ENCODE measurements around the gene ANXA2.
A peak's percentile ranks its signal among the peaks of the same experiment; 100 is the strongest.

Gene ANXA2

DNA sequence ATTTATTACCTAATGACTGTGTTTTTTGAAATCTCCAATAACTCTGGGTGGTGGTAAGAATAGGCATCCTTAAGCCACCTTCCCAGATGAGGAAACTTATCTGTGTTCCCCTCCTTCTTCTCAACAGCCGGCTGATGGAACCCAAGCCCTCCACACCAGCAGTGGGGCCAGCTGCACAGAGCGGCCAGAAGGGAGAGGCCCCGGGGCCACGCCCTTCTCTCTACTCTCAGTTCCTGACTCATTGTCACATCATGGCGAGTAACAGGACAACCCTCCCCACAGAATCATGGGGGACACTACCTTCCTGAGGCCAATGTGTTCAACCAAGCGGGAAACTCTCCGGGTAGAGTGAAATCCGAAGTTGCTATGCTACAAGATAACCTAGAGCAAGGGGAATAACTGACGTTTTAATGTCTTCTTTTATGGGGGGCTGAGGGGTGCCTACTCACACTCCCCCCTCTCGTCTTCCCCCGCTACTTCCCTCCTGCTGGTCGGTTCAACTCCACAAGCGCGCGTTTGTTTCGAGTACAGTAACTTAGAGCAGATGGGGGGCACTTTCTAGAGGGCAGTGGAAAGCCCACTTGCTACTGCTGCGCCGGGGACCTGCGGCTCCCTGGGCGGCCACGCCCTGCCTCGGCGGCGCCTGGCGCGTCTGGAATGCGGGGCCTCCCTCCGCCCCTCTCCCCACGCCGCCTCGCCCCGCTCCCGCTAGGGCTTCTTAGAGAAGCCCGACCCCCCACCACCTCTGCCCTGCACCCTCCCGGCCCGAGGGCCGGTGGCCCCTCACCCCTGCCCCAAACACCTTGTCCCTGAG is 621 bp downstream of the ANXA2 start:
- Histone ChIP-seq H3K27ac (ENCODE audit: low read length) (no peak overlapping the region), H3K9me3 (ENCODE audit: control insufficient read depth, insufficient read depth, low read length) (no peaks in the 10 kb centered on the region), H3K36me3 (ENCODE audit: control insufficient read depth, insufficient read depth, low read length) (no peaks in the 10 kb centered on the region; the same call in 1 of the 2 replicates), H3K4me3 (ENCODE audit: low read length) (peak overlapping the region; percentile 87), H3K27me3 (ENCODE audit: control insufficient read depth, insufficient read depth, low read length) (no peaks in the 10 kb centered on the region), H3K4me1 (ENCODE audit: control insufficient read depth, insufficient read depth, low read length) (peaks cover 4% of the 10 kb centered on the region; the same call in 1 of the 2 replicates)
- no CpG with 5 or more reads among the region's 37 CpGs for WGBS (ENCODE audit: insufficient coverage, insufficient read length)
- no peak for DNase-seq (ENCODE audit: low read depth, low spot score)

- H3K4me1 ChIP-seq (ENCODE audit: control insufficient read depth, insufficient read depth, low read length): peaks cover 8% of the 10 kb centered on the region; the same call in 1 of the 2 replicates
- DNase-seq (ENCODE audit: low read depth, low spot score): no peak
- H3K36me3 ChIP-seq (ENCODE audit: control insufficient read depth, insufficient read depth, low read length): no peaks in the 10 kb centered on the region; the same call in 1 of the 2 replicates
- no peaks in the 10 kb centered on the region for H3K27me3 ChIP-seq (ENCODE audit: control insufficient read depth, insufficient read depth, low read length)
- H3K9me3 ChIP-seq (ENCODE audit: control insufficient read depth, insufficient read depth, low read length): no peaks in the 10 kb centered on the region
- no peak overlapping the region for H3K27ac ChIP-seq (ENCODE audit: low read length)
- no peak overlapping the region; the same call in 1 of the 2 replicates for H3K4me3 ChIP-seq (ENCODE audit: low read length)
- WGBS (ENCODE audit: insufficient coverage, insufficient read length): no CpG with 5 or more reads among the region's 5 CpGs
Measured at GRCh38 chr15:60396560-60396957, 1.2 kb downstream of the ANXA2 start.

- H3K27ac ChIP-seq (ENCODE audit: low read length): no peak overlapping the region
- H3K9me3 ChIP-seq (ENCODE audit: control insufficient read depth, insufficient read depth, low read length): no peaks in the 10 kb centered on the region
- H3K4me3 ChIP-seq (ENCODE audit: low read length): no peak overlapping the region
- WGBS (ENCODE audit: insufficient coverage, insufficient read length): no CpG with 5 or more reads among the region's 12 CpGs
- DNase-seq (ENCODE audit: low read depth, low spot score): no peak
- H3K27me3 ChIP-seq (ENCODE audit: control insufficient read depth, insufficient read depth, low read length): no peaks in the 10 kb centered on the region
- no peaks in the 10 kb centered on the region; the same call in 1 of the 2 replicates for H3K36me3 ChIP-seq (ENCODE audit: control insufficient read depth, insufficient read depth, low read length)
- H3K4me1 ChIP-seq (ENCODE audit: control insufficient read depth, insufficient read depth, low read length): peaks cover 8% of the 10 kb centered on the region; the same call in 1 of the 2 replicates
Measured at GRCh38 chr15:60396100-60396499, 1.7 kb downstream of the ANXA2 start.

DNA sequence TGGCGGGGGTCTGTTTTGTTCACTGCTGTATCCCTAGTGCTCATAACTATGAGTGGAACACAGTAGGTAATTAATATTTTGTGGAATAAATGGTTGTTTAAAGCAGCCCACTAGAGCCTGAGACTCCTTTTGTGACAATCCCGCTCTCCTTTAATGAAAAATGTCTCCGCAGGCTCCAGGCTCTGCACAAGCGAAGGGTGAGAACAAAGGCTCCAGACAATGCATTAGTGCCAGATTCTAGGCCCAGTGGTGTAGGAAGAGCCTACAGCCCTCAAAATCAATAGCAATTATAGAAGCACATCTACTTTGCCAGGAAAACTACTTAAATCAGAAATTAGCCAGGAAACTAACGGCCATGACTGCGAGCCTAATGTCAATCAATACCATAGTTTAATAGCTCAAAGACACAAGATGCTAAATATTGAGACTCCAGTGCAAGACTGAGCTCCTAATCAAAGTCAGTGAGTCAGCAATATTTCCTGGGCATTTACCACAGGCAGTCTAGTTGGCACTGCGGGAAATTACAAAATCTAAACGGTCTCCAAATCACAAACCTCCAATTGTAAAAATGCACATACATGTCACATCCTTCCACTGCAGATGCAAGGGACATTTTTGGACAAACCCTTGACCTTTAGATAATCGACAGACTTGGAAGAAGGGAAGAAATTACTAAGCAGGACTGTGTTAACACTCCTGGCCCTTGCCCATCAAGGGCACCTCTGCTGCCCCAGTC is 2.3 kb downstream of the ANXA2 start:
- Histone ChIP-seq H3K36me3 (ENCODE audit: control insufficient read depth, insufficient read depth, low read length) (no peaks in the 10 kb centered on the region; the same call in 1 of the 2 replicates), H3K4me3 (ENCODE audit: low read length) (no peak overlapping the region), H3K27ac (ENCODE audit: low read length) (no peak overlapping the region), H3K27me3 (ENCODE audit: control insufficient read depth, insufficient read depth, low read length) (no peaks in the 10 kb centered on the region), H3K9me3 (ENCODE audit: control insufficient read depth, insufficient read depth, low read length) (no peaks in the 10 kb centered on the region), H3K4me1 (ENCODE audit: control insufficient read depth, insufficient read depth, low read length) (peaks cover 11% of the 10 kb centered on the region; the same call in 1 of the 2 replicates)
- WGBS (ENCODE audit: insufficient coverage, insufficient read length): no CpG with 5 or more reads among the region's 9 CpGs
- no peak for DNase-seq (ENCODE audit: low read depth, low spot score)

DNA sequence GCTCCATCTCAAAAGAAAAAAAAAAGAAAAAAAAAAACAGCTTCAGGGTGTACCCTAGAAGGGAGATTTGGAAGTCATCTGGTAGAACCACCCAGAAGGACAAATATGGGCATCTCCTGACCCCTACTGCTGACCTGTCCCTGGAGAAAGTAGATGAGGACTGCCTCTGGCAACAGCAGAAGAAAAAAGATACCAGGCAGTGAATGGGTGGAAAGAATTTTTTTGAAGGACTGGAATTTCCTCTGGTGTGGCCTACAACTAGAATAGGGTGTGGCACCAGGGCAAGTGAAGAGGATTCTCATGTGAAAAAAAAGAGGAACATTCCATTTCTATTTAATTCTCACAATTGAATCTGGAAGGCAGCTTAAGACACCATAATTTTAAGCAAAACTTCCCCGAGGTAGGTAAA is 3.1 kb downstream of the ANXA2 start:
- Histone ChIP-seq H3K9me3 (ENCODE audit: control insufficient read depth, insufficient read depth, low read length) (no peaks in the 10 kb centered on the region), H3K4me1 (ENCODE audit: control insufficient read depth, insufficient read depth, low read length) (peaks cover 11% of the 10 kb centered on the region; the same call in 1 of the 2 replicates), H3K4me3 (ENCODE audit: low read length) (no peak overlapping the region), H3K36me3 (ENCODE audit: control insufficient read depth, insufficient read depth, low read length) (no peaks in the 10 kb centered on the region; the same call in 1 of the 2 replicates), H3K27ac (ENCODE audit: low read length) (no peak overlapping the region), H3K27me3 (ENCODE audit: control insufficient read depth, insufficient read depth, low read length) (no peaks in the 10 kb centered on the region)
- no peak for DNase-seq (ENCODE audit: low read depth, low spot score)
- WGBS (ENCODE audit: insufficient coverage, insufficient read length): no CpG with 5 or more reads among the region's 1 CpG

DNA sequence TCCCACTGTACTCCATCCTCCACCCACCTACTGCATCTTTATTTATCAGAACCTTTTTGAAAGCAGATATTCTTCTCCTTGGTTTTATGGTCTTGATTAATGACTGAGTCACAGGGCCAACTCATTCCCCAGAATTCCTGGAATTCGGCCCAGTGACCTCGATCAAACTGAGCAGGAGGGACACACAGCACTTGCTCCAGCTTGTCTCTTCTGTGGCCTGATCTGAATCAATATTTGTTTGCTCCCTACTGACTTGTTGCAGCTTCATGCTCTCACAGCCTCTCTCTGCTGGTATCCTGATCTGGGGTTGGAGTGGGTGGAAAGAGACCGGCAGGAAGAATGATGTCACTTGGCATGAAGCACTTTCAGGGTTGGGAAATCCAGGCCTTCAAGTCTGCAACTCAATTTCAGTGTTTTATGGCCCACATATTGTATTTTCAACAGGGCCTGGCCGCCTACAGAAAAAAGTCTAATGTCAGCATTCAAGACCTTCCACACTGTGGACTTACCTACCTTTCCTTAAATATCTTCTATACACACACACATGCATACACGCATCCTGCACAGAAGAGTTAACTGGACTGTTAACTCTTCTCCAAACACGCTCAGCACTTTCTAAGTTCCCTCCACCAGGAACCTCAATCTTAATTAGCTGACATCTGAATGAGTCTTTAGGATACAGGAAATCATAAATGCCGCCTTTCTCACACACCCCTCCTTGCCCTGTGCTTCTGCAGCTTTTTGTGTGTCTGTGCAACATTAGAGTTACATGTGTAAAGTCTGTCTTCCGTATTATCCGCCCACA is 4.6 kb downstream of the ANXA2 start:
- H3K4me3 ChIP-seq (ENCODE audit: low read length): no peak overlapping the region

DNA sequence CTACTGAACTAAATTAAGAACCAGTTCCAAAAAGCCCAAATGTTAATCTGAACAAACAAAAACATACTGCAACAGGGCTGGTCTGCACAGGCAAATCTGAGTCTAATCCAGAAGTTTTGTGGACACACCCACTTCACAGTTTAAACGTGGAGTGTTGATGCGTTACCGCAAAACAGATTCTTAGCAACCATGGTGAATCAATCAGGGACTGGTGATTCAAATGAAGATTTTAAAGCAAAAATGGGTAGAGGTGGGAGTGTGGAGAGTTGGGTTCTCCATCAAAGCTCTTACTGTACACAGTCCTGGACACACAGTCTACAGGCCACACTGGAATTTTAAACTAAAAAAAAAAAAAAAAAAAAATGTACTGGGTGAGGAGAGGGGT is 5.2 kb downstream of the ANXA2 start:
- H3K4me3 ChIP-seq (ENCODE audit: low read length): no peak overlapping the region
- H3K4me1 ChIP-seq (ENCODE audit: control insufficient read depth, insufficient read depth, low read length): peaks cover 11% of the 10 kb centered on the region; the same call in 1 of the 2 replicates
- no peaks in the 10 kb centered on the region; the same call in 1 of the 2 replicates for H3K36me3 ChIP-seq (ENCODE audit: control insufficient read depth, insufficient read depth, low read length)
- H3K27me3 ChIP-seq (ENCODE audit: control insufficient read depth, insufficient read depth, low read length): no peaks in the 10 kb centered on the region
- no peak overlapping the region for H3K27ac ChIP-seq (ENCODE audit: low read length)
- no peaks in the 10 kb centered on the region for H3K9me3 ChIP-seq (ENCODE audit: control insufficient read depth, insufficient read depth, low read length)
- DNase-seq (ENCODE audit: low read depth, low spot score): no peak
- no CpG with 5 or more reads among the region's 3 CpGs for WGBS (ENCODE audit: insufficient coverage, insufficient read length)

More for the DNA sequence above, 4.6 kb downstream of the ANXA2 start:
- Histone ChIP-seq H3K27ac (ENCODE audit: low read length) (no peak overlapping the region), H3K9me3 (ENCODE audit: control insufficient read depth, insufficient read depth, low read length) (no peaks in the 10 kb centered on the region), H3K27me3 (ENCODE audit: control insufficient read depth, insufficient read depth, low read length) (no peaks in the 10 kb centered on the region), H3K36me3 (ENCODE audit: control insufficient read depth, insufficient read depth, low read length) (no peaks in the 10 kb centered on the region; the same call in 1 of the 2 replicates), H3K4me1 (ENCODE audit: control insufficient read depth, insufficient read depth, low read length) (peaks cover 11% of the 10 kb centered on the region; the same call in 1 of the 2 replicates)
- WGBS (ENCODE audit: insufficient coverage, insufficient read length): no CpG with 5 or more reads among the region's 9 CpGs
- no peak for DNase-seq (ENCODE audit: low read depth, low spot score)

DNA sequence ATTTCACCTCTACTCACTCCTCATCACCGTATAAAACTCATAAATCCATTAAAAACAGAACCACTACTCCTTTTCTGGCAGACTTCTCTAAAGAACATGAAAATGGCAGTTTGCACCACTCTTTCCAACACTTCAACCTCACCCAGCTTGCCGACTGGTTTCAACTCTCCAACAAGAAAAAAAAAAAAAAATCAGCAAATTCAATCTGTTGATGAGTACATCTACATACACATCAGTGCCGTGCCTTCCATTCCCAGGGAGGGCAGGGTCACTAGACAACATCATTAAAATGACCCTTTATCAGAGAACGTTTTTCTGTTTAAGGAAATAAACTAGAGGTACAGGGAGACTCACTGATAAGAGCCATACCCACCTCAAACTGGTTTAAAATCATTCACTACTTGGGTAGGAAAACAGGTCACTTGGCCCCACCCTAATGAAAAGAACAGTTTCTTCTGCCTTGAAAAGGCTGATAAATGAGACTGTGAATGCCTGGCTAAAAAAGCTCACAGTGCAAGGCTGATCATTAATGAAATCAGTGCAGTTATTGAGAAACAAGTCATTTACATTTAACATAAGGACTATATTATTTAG is 6.0 kb downstream of the ANXA2 start:
- no peak overlapping the region for H3K4me3 ChIP-seq (ENCODE audit: low read length)
- 100% methylated on average over 1 of the region's 4 CpGs for WGBS (ENCODE audit: insufficient coverage, insufficient read length)
- no peaks in the 10 kb centered on the region; the same call in 1 of the 2 replicates for H3K36me3 ChIP-seq (ENCODE audit: control insufficient read depth, insufficient read depth, low read length)
- no peaks in the 10 kb centered on the region for H3K9me3 ChIP-seq (ENCODE audit: control insufficient read depth, insufficient read depth, low read length)
- no peaks in the 10 kb centered on the region for H3K27me3 ChIP-seq (ENCODE audit: control insufficient read depth, insufficient read depth, low read length)
- H3K4me1 ChIP-seq (ENCODE audit: control insufficient read depth, insufficient read depth, low read length): peaks cover 11% of the 10 kb centered on the region; the same call in 1 of the 2 replicates
- DNase-seq (ENCODE audit: low read depth, low spot score): no peak
- no peak overlapping the region for H3K27ac ChIP-seq (ENCODE audit: low read length)

- H3K4me1 ChIP-seq (ENCODE audit: control insufficient read depth, insufficient read depth, low read length): peaks cover 8% of the 10 kb centered on the region; the same call in 1 of the 2 replicates
- DNase-seq (ENCODE audit: low read depth, low spot score): no peak
Measured at GRCh38 chr15:60390871-60391501, 6.8 kb downstream of the ANXA2 start.

More at GRCh38 chr15:60390871-60391501, 6.8 kb downstream of the ANXA2 start:
- H3K27me3 ChIP-seq (ENCODE audit: control insufficient read depth, insufficient read depth, low read length): no peaks in the 10 kb centered on the region
- H3K9me3 ChIP-seq (ENCODE audit: control insufficient read depth, insufficient read depth, low read length): no peaks in the 10 kb centered on the region
- no peak overlapping the region for H3K4me3 ChIP-seq (ENCODE audit: low read length)
- H3K36me3 ChIP-seq (ENCODE audit: control insufficient read depth, insufficient read depth, low read length): no peaks in the 10 kb centered on the region; the same call in 1 of the 2 replicates
- WGBS (ENCODE audit: insufficient coverage, insufficient read length): no CpG with 5 or more reads among the region's 6 CpGs
- no peak overlapping the region for H3K27ac ChIP-seq (ENCODE audit: low read length)
